Cerebellar cortex (tissue), 1 donor: ENCODE measurements around the gene COA5.

ENCODE experiments used
- DNase-seq: peaks from one replicate; pipeline ENCODE4 v3.0.0-alpha.2; 2015; ENCODE audit warnings: low spot score

COA5 gene, protein sequence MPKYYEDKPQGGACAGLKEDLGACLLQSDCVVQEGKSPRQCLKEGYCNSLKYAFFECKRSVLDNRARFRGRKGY

DNA sequence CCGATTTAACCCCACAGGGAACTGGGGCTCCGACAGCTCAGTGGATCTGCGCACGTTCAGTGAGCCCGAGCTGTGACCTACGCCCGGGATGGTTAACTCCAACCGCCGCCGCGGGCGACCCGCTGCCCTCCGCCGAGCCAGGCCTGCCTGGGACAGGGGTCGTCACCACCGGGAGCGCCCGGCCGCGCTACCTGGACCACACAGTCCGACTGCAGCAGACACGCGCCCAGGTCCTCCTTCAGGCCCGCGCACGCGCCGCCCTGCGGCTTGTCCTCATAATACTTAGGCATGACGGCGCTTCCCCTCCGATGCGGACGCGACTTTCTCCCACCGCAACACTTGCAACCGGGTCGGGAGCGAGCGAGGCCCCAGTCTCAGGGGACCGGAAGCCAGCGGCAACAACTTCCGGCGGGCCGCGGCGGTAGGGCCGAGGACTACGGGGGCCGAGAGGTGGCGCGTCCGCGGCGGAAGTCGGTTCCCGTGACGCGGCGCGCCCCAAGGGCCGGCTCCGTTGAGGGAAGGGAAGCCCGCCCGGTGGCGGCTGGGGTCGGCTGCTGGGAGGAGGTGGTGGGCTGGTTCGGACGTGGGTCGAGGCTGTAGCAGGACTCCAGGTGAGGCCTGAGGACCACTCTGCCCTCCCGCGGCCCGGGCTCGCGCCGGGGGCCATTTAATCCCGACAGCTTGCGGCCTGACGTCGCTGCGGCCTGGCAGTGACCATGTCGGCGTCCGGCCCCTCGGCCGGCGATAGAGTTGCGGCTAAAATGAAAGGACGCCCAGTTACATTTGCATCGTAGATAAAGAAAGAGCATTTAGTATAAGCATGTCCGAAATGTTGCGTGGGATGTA lies at the start of gene COA5, which contains the start of gene UNC50:
Gene COA5 (minus strand): TSS at position 397 of the 846 bp plus-strand sequence. CDS start 107 bp downstream, at position 290.
Gene UNC50 (plus strand): TSS at position 474 of the 846 bp plus-strand sequence. CDS start 1,171 bp downstream, outside the sequence.
- DNase-seq, result peak; percentile 81

DNA sequence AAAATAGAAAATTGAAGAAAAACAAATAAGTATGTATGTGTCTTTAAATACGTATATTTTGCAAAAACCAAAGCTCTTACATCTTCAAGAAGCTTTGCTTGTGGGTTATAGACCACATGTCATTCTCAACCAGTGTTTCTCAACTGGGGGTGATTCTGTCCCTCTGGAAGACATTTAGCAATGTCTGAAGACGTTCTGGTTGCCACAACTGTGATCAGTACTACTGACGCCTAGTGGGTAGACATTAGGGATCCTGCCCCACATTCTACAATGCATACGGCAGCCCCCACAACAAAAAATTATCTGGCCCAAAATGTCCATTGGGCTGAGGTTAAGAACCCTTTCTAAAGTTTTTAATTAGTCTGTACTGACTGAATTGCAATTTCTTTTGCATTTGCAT lies 48.5 kb upstream of the COA5 start:
- DNase-seq, result no peak

DNA sequence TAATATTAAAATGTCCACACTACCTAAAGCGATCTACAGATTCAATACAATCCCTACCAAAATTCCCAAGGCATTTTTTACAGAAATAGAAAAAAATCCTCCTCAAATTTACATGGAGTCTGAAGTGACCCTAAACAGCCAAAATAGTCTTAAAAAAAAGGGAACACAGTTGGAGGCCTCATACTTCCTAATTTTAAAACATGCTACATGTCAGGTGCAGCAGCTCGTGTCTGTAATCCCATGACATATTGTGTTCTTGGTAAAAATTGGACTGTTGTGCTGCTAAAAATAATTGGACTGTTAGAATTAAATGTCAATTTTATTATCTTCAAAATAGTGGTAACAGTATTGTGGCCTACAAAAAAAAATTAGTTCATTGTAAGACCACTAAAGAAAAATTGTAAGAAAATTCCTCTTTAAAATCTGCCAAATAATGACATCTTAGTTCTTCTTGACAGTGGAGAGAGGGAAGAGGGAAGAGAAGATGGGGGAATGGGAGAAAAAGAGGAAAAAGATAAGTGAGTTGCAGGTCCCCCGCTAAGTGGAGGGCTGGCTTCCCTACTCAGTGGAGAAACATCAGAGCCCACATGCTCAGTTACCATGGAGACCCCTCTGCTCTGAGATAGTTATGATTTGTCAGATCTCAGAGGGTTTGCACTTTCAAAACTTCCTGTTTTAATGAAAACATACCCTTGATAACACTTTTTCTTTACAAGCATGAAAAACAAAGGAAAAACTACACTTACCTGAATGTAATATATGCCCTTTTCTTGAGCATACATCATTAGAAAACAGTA lies 46.6 kb upstream of the COA5 start:
- no peak for DNase-seq

DNA sequence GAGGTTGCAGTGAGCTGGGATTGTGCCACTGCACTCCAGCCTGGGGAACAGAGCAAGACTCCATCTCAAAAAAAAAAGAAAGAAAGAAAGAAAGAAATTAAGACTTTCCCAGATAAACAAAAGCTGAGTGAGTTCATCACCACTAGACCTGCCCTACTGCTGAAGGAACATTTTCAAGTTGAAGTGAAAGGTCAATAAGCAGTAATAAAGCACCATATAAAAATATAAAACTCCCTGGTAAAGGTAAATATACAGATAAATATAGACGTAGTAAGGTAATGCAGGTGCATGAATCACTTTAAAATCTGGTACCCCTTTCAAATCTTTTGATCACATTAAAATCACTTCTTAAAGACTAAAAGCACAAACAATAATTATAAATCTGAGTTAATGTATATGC lies 42.7 kb upstream of the COA5 start:
- DNase-seq, result no peak

DNA sequence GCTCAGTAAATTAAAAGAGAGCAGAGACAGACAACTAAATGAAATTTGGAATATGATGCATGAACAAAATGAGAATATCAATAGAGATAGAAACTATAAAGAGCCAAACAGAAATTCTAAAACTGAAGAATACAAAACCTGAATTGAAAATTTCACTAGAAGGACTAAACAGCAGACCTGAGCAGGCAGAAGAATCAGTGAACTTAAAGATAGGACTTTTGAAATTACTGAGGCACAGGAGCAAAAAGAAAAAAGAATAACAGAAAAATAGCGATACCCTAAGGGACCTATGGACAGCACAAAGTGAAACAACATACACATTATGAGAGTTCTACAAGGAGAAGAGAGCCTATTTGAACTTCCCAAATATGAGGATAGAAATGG lies 41.7 kb upstream of the COA5 start:
- no peak for DNase-seq

DNA sequence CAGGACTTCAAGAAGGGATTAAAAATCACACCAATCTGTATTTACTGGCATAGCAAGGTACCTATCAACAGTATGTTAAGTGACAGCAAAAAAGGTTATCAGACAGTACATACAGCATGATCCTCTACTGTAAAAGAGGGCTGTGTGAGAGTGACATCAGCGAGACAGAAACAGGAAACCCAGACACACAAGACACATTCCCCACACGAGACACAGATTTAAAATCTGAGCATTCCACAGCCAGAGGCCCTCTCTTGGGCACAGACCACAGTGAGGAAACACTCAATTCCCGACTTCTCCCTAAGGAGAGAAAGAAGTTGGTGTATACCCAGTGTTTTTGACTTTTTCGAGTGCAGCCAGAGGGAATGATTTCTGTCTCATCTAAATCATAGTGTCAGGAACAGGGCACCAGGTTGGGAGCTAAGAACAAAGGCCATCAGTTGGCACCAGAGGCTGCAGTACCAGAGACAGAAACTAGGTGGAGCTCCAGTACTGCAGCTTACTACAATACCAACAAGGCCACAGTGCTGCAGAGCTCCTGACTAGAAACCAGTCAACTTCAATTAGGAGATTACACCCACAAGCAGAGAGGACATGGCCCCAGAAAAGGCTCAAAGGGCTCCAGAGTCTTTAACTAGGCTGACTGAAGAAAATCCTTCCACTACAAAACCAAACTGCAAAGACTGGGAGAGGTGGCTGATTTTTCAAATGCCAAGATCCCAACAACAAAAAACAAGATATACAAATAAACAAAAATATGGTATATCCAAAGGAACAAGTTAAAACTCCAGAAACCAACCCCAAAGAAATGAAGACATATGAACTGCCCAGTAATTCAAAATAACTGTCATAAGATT lies 41.1 kb upstream of the COA5 start:
- DNase-seq, result peak; percentile 87

DNA sequence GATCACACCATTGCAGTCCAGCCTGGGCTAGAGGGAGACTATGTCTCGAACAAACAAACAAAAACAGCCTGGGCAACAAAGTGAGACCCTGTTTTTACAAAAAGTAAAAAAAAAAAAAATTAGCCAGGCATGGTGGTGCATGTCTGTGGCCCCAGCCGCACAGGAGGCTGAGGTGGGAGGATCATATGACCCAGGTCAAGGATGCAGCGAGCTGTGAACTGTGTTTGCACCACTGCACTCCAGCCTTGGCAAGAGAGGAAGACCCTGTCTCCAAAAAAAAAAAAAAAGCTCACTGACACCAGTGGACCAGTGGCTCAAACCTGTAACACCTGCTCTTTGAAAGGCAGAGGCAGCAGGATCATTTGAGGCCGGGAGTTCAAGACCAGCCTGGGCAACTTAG lies 40.1 kb upstream of the COA5 start:
- no peak for DNase-seq

DNA sequence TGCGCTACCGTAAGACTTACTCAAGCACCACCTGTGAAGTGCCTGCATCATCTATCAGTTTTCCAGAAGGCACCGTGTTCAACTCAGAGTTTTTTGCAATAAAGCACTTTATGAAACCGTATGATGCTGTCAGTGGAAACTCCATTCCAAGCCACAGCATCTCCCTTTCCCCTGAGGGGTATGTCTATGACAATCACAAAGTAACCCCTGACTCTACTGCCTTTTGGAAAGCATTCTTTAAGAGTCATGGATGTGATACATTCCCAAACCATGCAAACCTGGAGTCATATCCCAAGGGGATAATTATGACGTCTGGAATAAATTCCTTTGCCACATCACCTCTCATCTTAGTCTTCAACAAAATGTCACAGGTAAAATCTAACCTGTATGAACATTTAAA lies 39.3 kb upstream of the COA5 start:
- no peak for DNase-seq

DNA sequence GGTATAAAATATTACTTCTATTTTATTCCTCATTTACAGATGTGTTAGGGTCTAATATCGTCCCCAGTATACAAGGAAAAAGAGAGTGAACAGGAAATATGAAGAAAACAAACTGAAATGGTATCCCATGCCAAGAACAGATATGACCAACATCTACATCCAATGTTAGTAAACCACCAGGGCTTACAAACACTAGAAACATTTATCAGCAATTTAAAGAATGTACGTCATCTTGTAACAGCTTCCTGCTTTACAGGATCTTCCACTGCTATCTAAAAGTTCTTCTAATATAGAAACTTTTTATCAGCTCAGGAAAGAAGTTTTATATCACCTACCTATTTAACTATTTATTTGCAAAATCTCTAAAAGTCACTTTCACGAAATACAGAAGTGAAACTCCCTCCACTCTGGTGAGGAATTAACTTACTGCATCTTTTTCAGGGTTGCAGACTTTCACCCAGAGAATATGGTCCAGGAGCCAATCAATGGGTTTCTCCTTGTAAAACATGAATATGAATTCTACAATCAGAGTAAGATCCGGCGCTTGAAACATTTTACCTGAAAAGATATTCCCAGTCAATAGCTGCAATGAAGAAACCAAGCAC lies 35.3 kb upstream of the COA5 start:
- no peak for DNase-seq

DNA sequence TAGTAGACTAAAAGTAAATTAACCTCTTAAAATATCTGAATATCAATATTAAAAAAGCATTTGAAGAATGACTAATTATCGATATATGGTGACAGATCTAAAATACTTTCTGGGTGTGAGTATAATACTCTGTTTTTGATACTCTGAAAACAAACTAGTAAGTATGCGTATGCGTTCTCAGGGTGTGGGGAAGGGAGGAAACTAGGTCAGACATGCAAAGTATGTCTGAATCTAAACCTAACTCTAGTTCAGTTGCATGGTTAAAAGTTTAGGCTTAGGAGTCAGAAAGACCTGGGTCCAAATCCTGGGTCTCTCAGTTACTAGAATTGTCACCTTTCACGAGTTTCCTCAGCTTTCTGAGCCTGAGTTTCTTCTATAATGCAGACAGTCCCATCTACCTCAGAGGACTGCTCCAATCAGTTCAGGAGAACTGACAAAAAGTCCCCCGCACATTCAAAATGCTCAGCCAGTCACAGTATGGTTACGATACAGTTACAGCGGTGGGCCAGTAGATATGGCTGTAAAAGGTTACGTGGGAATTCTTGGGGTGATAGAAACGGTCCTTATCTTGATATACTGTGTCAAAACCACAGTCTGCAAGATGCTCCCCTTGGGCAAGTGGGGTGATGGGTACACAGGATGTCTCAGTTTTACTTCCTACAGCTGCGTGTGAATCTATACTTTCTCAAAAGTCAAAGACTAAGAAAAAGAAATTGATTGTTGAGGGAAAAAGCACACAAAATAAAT lies 29.3 kb upstream of the COA5 start:
- no peak for DNase-seq

DNA sequence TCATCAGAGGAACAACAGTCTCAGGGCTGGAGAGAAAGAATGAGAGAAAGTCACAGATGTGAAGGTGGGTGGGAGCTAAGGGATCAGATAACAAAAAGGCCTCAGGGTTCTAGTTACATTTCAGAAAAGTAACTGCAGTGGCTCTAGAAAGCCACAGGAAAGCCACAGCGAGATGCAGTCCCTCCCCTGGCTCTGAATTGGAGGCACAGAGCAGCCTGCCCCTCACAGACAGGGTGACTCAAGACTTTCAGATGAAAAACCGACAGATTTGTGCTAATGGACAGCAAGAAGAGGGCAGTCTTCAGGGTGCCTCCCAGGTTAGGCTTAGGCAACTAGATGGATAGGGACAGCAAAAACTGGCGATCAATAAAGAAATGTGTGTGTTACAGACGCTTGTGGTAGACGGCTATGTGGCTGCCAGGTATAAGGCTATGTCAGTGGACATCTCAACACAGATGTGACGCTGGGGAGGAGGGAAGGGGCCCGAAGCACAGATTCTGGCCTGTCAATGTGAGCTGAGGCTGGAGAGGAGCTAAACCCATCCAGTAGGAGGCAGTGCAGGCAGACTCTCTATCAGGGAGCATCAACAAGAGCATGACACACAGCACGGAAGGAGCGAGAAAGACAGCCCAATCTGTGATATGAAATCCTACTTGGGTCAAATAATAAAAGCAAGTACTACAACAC lies 26.2 kb upstream of the COA5 start:
- DNase-seq, result no peak

DNA sequence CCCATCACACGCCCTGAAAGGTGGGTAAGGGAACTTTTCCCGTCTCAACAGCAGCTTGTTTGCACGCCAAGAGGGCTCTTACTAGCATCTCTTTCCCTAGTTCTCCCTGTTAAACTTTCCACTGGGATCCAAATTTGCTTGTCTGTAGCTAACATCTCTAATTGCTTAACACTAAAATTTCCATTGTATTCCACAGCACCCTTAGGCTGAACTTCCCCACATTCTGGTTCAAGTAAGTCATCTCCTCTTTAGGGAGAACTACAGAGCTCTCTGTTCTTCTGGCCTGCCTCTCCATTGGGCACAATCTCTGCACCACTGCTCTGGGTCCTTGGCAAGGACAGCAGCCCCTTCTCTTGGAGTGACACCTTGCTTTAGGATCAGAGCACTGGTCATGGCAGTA lies 24.0 kb upstream of the COA5 start:
- no peak for DNase-seq

DNA sequence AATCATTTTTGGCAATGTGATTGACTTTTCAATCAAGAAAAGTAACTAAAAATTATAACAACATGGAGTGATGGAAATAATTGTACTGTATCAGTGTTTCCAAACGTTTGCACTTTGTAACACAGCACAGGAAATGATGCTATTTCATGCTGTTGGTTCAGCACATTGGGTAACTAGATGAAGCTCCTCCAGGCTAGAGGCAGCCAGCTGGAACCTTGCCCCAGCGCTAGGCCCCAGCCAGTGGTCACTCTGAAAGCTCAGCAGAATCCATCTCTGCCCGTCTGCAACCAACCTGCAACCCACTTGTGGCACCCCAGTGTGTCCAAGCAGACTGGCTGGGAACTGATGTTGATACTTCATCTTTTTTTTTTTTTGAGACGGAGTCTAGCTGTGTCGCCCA lies 15.3 kb upstream of the COA5 start:
- DNase-seq, result peak; percentile 66

DNA sequence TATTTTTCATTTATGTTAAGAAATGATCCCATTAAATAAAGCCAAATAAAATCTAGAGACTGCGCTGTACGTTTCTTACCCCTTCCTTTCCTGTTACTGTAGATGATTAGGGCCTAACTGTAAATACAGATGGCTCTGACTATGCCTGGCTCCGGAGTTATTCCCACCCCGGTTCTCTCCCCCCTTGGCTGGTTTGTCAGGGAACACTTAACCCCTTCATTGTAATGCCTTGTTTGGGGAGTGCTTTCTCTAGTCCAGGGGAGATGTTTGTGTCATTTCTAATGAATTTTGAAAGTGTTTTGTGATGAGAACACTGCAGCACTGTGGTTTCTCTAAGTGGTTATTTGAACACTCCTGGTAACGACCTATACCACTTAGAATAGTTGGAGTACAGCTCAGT lies 8.8 kb upstream of the COA5 start:
- DNase-seq, result no peak

DNA sequence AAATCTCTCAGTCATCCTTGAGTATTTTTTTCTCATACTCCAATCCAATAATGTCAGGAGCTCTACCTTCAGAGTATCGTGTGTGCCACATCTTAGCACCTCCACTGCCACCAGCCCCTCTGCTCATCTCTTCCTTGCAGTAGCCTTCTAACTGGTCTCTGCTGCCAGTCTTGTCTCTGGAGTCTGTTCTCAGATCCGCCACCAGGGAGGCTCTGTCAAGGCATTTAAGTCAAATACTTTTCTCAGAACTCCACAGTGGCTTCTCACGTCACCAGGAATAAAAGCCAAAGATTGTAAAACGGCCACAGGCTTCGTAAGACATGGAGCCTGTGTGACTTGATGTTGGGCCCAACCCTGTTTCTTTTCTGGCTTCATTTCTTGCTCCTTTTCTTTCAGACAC lies 7.2 kb upstream of the COA5 start:
- peak; percentile 10 for DNase-seq

DNA sequence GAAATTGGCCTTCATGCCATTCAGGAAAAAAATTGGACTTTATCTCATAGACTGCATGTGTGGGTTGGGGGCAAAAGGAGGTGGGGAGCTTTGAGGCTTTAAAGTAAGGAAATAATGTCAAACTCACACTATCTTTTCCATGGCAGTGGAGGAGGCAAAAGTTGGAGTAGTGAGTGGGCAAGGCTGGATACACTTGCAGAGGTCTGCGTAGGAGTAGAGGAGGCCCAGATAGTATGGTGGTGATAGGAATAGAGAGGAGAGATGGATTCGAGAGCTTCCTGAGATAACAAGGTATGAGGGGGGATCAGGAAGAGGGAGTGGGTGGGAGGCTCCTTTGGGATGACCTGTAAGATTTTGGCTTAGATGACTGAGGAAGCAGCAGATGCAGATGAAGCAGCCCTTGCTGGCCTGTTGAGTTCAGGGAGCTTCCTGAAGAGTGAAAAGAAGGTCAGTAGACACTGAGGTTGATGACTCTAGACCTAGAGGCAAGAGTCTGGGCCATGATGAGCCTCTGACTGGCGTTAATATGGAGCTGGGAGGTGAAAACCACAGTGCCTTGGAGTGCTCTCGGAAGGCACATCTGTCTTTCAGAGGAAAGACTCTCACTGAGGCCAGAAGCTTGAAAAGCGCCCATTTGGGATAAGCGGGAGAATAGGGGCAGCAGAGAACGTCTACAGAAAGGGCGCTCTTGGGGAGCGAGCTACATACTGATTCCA lies 5.9 kb upstream of the COA5 start:
- no peak for DNase-seq

DNA sequence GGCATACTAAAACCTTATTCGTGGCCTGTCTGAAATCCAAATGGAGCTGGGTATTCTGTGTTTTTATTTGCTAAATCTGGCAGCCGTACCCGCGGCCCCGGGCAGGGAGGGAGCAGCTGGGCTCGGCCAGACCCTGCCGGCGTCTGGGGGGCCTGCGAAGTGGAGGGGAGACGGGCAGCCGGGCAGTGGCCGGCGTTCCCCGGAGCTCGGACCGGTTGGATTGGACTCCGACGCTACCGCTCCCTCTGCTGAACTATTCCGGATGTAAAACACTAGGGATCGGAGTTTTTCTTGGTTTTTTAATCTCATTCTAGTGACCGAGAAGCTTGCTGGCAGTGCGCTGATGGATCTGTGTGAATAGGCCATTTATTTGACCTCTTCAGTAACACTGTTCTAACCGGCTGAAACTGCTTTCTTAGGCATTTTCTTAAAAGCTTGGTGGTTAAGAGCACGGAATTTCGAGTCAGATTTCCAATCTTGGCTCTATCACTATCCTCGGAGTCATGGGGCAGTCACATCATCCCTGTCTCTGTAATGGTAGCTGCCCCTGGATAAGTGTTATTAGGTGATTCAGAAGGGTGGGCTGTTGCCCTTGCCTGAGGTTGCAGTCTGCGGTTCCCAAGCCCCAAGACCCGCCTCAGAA lies 771 bp upstream of the COA5 start:
- DNase-seq, result peak; percentile 14

DNA sequence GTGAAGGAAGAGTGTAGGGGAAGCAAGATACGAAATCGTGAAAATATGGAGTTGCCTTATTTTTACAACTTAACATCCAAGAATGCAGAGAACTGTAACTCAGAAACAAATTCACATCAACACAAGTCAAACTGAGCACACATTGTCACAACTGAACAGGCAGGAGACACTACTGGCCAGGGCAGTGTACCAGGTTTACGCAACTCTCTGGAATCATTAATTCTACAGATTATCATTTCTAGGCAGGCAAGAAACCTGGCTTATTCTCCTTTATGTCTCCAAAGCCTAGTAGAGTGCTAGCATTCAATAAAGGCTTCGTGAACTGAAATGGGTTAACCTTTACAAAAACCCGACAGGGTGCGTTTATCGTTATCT lies 584 bp downstream of the COA5 start:
- no peak for DNase-seq

DNA sequence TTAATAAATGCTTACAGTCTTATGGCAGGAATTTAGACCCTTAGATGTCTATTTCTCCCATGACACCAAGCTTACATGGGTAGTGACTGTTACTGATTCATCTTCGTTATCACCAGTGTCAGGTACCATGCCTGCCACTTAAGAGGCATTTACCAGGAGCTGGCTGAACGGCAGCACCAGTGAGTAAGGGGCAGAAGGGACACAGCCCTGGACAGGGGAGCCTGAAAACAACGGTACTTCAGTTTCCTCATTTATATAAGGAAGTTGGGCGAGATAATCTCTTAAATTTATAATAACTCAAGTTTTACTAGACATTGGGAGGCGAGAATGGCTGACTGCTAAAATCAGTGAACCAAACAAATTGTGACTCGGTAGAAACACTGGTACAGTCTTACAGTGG lies 1.2 kb downstream of the COA5 start:
- DNase-seq, result no peak
